Stimulated activated CD4-positive, alpha-beta T cell treated with anti-CD3 and anti-CD28 coated beads, TNF-alpha, amount 100 ng/mL, for 24 hours (primary cell): Measurements from ENCODE around the gene BOD1.
"Not testable (repeated sequence)": the region's sequence is repeated elsewhere in the genome, so short reads cannot be mapped to it uniquely, and the experiment has no call there.

ENCODE experiments used
- DNase-seq, 3 experiments: peaks; one replicate each; pipeline ENCODE4 v3.0.0-alpha.2; 2020; ENCODE audit warnings: low read depth in 3 of 3

BOD1 gene

DNA sequence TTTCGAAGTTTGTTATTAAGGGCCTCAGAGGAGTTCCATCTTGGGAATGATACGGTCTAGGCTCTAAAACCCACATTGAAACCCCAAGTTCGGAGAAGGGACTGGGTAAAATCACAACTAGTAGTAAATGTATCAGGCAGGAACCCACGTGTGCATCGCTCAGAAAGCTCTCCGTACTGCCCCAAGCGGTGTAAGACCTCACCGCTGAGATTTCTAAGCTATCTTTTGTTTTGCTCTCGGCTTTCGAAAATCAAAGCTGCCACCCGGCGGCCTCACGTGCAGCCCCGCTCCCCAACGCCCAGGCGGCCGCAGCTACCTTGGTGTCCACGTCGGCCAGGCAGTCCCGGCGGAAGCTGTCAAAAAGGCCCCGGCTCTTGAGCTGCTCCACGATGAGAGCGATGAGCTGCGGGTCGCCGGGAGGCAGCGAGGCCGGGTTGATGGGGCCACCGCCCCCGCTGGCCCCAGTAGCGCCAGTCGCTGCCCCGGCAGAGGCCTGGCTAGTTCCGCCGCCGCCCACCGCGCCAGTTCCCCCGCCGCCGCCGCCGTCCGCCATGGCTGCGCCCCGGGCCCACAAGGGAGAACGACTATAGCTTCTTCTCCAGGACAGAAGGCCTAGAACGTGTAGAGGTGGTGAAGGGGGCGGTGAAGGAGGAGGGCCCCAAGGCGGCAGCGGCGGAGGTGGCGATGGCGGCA is 420 bp downstream of the BOD1 start:
- DNase-seq = peak; percentile 43 to 56 (median 45)

DNA sequence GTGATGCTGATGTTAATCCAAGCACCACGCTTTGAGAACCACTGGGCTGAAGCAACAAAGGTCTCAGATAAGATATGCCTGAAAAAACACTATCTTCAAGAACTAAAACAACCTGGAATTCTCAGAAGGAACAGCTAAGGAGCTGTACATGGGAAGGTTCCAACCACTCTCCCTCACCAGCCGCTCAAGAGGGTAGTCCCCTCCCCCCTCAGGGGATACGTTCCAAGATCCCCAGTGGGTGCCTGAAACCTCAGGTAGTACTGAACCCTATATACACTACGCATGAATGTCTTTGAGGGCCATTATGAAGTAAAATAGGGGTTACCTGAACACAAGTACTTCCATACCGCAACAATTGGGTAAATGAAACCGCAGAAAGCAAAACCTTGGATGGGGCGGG is 1.9 kb downstream of the BOD1 start:
- no peak for DNase-seq

DNA sequence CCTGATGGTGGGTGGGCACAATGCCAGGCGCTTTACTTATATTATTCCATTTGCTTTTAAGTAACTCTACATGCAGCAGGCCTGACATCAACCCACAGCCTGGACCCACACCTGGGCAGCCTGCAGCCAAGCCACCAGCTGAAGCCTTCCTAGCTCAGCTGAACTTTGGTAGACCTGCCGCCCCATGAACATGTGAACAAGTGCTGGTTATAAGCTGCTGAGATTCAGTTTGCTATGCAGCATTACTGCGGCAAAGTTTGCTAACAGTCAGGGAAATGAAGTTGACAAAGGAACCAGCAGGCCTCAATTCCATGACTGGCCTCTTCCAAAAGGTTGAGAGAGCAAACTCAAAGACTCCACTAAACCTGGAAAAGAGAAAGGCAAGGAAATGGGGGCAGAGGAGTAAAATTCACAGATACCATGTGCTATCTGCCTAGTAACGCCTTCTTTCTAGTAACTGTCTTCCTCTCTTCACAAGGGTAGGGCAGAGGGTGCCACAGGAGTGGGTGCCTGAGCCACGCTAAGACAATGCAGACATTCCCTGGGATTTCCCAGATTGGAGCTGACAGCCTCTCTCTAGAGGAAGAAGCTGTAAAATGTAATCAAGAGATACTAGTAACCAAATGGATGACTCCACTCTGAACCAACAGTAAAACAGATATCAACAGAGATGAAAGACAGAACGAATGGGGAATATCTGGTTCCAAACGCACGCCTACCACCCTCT is 2.9 kb downstream of the BOD1 start:
- DNase-seq = no peak

- DNase-seq = no peak
Measured at GRCh38 chr5:173612948-173613347, 3.5 kb downstream of the BOD1 start.

DNA sequence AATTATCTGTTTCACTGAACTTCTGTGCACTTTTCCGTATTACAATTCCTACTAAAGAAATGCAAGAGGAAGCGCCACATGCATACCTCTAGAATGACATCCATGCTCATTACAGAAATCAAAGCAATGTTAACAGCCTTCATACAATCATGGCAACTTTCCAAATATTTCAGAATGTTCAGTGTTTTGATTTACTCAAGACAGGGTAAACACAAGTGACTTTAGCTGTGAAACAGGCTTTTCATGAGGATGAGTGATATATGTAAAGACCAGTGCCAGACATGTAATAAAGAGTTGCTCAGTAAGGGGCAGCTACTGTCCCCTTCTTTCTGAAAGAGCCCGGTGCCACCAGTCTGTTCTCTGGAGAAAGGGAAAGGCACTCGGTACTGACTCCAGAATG is 4.7 kb downstream of the BOD1 start:
- no peak for DNase-seq

DNA sequence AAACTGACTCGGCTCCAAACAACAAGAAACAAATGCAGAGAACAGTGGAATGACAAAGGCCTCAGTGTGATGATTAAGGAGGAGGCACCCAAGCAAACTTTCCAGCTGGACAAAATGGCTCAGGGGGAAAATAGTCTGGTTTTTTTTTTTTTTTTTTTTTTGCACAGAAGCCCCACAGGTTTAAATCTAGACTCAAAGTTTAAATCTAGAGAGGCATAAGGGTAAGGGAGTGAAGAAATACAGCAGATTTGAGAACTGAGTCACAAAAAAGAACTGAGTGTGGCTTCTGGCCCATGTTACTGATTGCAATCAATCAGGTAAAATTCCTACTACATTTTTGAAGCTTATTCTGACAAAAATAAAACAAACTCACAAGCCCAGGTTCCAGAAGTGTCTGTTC is 12.3 kb downstream of the BOD1 start:
- no peak for DNase-seq

- DNase-seq = no peak
Measured at GRCh38 chr5:173602423-173602822, 14.0 kb downstream of the BOD1 start.

DNA sequence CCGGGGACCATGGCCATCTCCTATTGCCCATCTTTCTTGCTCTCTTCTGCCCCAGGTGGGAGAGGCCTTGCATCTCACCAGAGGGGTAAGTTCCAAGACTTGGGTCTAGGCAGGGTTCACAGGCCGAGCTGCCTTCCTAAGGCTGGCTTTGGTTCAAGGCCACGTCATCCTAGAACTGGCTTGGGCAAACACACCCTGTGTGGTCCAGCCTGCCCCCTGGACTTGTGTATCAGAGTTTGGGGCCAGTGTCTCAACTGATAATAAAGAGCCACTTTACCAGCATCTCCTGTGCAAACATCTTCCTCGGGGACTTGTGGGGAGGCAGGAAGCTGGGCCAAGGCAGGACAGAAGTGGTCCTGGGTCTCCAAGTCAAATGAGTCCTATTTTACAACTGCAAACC is 17.8 kb downstream of the BOD1 start:
- no peak for DNase-seq

DNA sequence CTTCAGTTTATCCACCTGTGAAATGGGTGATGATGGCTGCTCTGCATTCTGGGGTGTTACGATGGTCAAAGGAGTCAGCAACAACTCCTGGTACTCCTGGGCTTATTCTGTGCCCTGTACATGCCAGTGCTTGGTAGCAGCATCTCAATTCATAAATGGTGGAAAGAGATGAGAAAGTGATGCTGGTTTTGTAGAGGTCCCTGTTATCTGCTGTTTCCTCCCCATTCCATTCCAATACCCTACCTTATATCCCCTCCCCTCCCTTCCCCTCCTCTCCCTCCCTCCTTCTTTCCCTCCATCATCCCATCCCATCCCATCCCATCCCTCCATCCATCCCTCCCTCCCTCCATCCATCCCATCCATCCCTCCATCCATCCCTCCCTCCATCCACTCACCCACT is 19.1 kb downstream of the BOD1 start:
- no peak for DNase-seq

GRCh38 chr5:173595841-173596240 is 20.6 kb downstream of the BOD1 start:
- no peak for DNase-seq

- DNase-seq = no peak
Measured at GRCh38 chr5:173594061-173594460, 22.4 kb downstream of the BOD1 start.

DNA sequence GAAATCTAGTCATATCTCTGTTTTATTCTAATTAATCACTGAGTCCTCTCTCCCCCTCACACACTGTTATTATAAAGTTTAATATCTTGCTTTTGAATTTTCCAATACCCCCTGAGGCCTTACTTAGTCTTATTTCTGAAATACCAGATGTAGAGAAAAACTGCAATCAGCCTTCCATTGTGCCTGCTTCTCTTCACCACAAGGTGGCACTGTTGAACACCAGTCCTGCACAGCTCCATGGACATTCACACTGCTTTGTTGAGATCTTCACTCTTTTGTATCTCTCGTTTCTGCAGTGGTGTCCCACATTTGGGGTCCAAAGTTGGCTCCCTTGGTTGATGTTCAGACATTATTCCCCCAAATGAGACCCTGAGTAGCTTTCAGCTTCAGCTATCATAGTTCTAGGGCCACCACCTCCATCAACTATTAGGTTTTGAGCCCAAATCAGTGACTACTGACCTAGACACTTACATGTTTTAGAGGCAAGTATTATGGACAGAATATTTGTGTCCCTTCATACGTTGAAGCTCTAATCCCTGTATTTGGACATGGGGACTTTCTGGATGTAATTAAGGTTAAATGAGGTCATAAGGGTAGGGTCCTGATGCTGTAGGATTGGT is 24.3 kb downstream of the BOD1 start:
- DNase-seq = no peak

GRCh38 chr5:173591056-173591514 is 25.4 kb downstream of the BOD1 start:
- DNase-seq = no peak

GRCh38 chr5:173590436-173591055 is 25.9 kb downstream of the BOD1 start:
- DNase-seq = no peak

DNA sequence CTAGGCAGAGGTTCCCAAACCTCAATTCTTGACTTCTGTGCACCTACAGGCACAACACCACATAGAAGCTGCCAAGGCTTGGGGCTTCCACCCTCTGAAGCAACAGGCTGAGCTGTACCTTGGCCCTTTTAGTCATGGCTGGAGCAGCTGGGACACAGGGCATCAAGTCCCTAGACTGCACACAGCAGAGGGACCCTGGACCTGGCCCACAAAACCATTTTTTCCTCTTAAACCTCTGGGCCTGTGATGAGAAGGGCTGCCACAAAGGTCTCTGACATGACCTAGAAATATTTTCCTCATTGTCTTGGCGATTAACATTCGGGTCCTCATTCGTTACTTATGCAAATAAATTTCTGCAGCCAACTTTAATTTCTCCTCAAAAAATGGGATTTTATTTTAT is 30.3 kb downstream of the BOD1 start:
- DNase-seq = not testable (repeated sequence)

- DNase-seq = no peak
Measured at GRCh38 chr5:173583346-173583745, 33.1 kb downstream of the BOD1 start.

DNA sequence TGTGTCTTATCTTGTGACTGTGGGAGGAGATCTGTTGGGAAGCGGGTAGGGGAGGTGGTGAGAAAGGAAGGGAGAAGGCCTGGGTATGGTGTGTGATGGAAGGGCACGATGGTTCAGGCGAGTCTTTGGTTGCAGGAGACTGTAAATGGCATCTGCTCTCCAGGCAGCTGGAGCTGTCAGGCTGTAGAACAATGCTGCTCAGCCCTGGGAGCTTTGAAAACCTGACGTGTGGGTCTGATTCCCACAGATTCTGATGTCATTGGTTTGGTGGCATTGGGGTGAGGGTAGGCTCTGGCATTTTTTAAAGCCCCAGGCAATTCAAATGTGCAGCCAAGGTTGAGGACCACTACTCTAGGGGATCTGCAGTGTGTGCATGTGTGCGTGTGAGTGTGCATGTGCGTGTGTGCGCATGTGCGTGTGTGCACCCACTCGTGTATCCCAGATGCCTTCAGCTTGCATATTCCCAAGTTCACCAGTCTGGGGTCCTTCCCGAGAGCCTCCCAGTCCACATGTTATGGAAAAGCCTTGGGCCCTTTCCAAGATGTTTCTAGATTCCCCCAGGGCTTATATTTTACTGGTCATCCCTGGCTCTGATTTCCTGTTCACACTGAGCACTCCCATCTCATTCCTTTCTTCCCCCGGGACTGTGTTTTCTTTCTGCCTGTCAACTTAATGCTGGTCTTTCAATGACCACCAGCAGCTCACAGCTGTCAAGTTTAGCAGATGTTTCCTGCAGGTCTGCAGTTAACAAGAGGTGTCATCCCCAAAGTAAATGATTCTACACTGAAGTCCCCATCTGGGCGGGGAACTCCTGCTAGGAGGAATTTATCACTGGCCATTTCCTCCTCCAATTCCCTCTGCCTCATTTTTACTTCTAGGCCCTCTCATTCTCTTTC is 34.0 kb downstream of the BOD1 start:
- no peak for DNase-seq

DNA sequence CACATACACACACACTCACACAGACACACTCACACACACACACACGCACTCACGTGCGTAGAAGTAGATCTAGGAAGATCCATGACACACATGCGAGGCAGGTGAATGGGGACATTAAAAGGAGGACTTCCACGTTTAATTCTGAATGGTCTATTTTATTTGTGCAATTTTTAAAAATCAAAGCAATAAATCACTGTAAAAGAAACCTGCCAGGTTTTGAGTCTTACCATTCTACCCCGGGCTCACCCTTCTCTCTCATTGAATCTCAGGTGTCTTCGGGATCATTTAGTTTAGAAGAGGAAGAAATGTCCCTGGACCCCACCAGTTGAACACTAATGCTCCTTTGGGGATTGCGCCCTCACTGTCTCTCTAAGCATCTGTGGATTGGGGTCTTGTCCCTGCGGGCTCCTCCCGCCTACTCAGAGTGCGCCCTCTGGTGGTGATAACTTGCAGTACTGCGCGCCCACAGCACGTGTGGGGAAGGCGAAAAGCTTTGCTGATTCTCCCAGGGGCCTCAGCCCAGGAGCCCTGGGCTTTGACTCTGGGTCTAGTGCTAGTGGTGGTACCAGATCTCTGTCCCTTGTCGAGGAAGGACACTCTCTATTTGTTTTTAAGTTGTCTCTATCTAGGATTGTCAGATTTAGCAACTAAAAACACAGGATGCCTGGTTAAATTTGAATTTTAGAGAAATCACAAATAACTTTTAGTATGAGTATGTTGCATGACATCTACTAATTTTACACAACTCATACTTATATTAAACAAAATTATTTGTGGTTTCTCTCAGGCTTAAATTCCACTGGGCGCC is 34.8 kb downstream of the BOD1 start:
- peak in 2 of 3 experiments; percentile 6 to 32 for DNase-seq

- DNase-seq = no peak
Measured at GRCh38 chr5:173578947-173579615, 37.4 kb downstream of the BOD1 start.

DNA sequence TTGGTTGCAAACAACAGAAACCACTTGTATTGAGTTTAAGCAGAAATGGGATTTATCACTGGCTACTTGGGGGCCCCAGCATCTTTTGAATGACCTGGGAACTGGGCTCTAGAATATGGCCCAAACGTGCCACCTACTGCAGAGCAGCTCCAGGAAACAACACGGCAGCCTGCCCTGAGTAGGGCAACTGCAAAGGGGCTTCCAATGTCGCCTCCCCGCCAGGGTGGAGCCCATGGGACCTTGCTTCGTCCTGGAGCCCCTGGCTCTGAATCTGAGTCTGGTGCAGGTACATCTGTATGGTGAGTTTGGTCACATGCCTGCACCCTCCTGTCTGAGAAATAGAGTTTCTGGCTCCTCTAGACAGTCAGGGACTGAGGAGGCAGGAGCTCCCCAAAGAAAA is 38.6 kb downstream of the BOD1 start:
- DNase-seq = no peak
